ENCODE data around the gene RAPGEF4. TPM values are rescaled to one million over a fixed set of nuclear protein-coding genes. Genes with fewer than 3 reads are reported as not detected.

The RAPGEF4 gene
- total RNA-seq, 1 donor from 2014 or later, result 12.8 TPM

GRCh38 chr2:172991031-172991430, 255.4 kb downstream of the RAPGEF4 start:
- ATAC-seq, result no peak
- DNase-seq (ENCODE audit: low spot score), result no peak

- ATAC-seq (no peak), DNase-seq (ENCODE audit: low spot score) (no peak)
These were observed 257.5 kb downstream of the RAPGEF4 start for GRCh38 chr2:172993139-172993538.

GRCh38 chr2:172993931-172994717, 258.5 kb downstream of the RAPGEF4 start:
- ATAC-seq (peak; percentile 15), DNase-seq (ENCODE audit: low spot score) (no peak)

GRCh38 chr2:172994864-172995263, 259.2 kb downstream of the RAPGEF4 start:
- ATAC-seq, result no peak
- no peak for DNase-seq (ENCODE audit: low spot score)

- peak; percentile 43 for ATAC-seq
These were observed 259.9 kb downstream of the RAPGEF4 start for GRCh38 chr2:172995323-172996244.

GRCh38 chr2:172996387-172996961, 260.8 kb downstream of the RAPGEF4 start:
- DNase-seq (ENCODE audit: low spot score), result no peak
- no peak for ATAC-seq

More at GRCh38 chr2:172995323-172996244, 259.9 kb downstream of the RAPGEF4 start:
- DNase-seq (ENCODE audit: low spot score), result no peak

- ATAC-seq (no peak), DNase-seq (ENCODE audit: low spot score) (no peak)
These were observed 261.4 kb downstream of the RAPGEF4 start for GRCh38 chr2:172997031-172997430.

GRCh38 chr2:172998547-172999272, 263.1 kb downstream of the RAPGEF4 start:
- no peak for ATAC-seq
- DNase-seq (ENCODE audit: low spot score), result no peak

GRCh38 chr2:172999641-173000386, 264.2 kb downstream of the RAPGEF4 start:
- ATAC-seq, result no peak
- DNase-seq (ENCODE audit: low spot score), result no peak

- DNase-seq (ENCODE audit: low spot score) (no peak), ATAC-seq (no peak)
These were observed 266.3 kb downstream of the RAPGEF4 start for GRCh38 chr2:173001664-173002604.

GRCh38 chr2:173002751-173003541, 267.3 kb downstream of the RAPGEF4 start:
- ATAC-seq, result no peak
- no peak for DNase-seq (ENCODE audit: low spot score)

- ATAC-seq (no peak), DNase-seq (ENCODE audit: low spot score) (no peak)
These were observed 273.1 kb downstream of the RAPGEF4 start for GRCh38 chr2:173008786-173009185.

GRCh38 chr2:173010233-173010632, 274.6 kb downstream of the RAPGEF4 start:
- ATAC-seq, result no peak

GRCh38 chr2:173016451-173016850, 280.8 kb downstream of the RAPGEF4 start:
- ATAC-seq (no peak), DNase-seq (ENCODE audit: low spot score) (no peak)

More at GRCh38 chr2:173010233-173010632, 274.6 kb downstream of the RAPGEF4 start:
- DNase-seq (ENCODE audit: low spot score), result no peak

GRCh38 chr2:173017646-173018420, 282.2 kb downstream of the RAPGEF4 start:
- ATAC-seq, result no peak
- no peak for DNase-seq (ENCODE audit: low spot score)

GRCh38 chr2:173019755-173020154, 284.1 kb downstream of the RAPGEF4 start:
- no peak for ATAC-seq
- no peak for DNase-seq (ENCODE audit: low spot score)

GRCh38 chr2:173021939-173022371, 286.3 kb downstream of the RAPGEF4 start:
- ATAC-seq (peak; percentile 80), DNase-seq (ENCODE audit: low spot score) (no peak)

Data from left lobe of liver (tissue), 2 donors.